Lung (tissue), 12 donors: ENCODE results near the gene ADA. TPM values are rescaled to one million over a fixed set of nuclear protein-coding genes. Genes with fewer than 3 reads are reported as not detected.

Source experiments
- ATAC-seq: fragments of 200-7000 bp; cut with Tn5 transposase; one replicate; pipeline ENCODE4 v1.9.1; 2020; ENCODE audit warnings: moderate number of reproducible peaks; ENCODE audit not compliant: insufficient read depth, low FRiP score
- DNase-seq, 3 donors: peaks; one replicate each; pipeline ENCODE4 v3.0.0-alpha.2; 2013 to 2017
- H3K27ac ChIP-seq, 2 donors: one replicate each; pipeline ENCODE4 v1.5.1; 2013; ENCODE audit warnings: mild to moderate bottlenecking in 2 of 2, moderate library complexity in 2 of 2, control low read depth in 1 of 2, inconsistent platforms in 1 of 2, low read depth in 1 of 2, low read length in 1 of 2
- H3K27me3 ChIP-seq, 3 donors: one replicate each; pipeline ENCODE4 v1.5.1; 2013; ENCODE audit warnings: low read length in 2 of 3; ENCODE audit not compliant: control insufficient read depth in 3 of 3, insufficient read depth in 3 of 3
- H3K36me3 ChIP-seq, 4 donors: one replicate each; pipeline ENCODE4 v1.5.1; 2013; ENCODE audit warnings: low read length in 4 of 4, mild to moderate bottlenecking in 1 of 4, moderate library complexity in 1 of 4; ENCODE audit not compliant: control insufficient read depth in 4 of 4, insufficient read depth in 4 of 4
- H3K4me1 ChIP-seq, 5 donors: one replicate each; pipeline ENCODE4 v1.5.1; 2013; ENCODE audit warnings: low read length in 5 of 5, mild to moderate bottlenecking in 2 of 5, moderate library complexity in 1 of 5; ENCODE audit not compliant: control insufficient read depth in 5 of 5, insufficient read depth in 5 of 5
- H3K4me3 ChIP-seq: one replicate; pipeline ENCODE4 v1.5.1; 2013; ENCODE audit warnings: mild to moderate bottlenecking, control low read depth, moderate library complexity
- H3K9ac ChIP-seq, 2 donors: one replicate each; pipeline ENCODE4 v1.5.1; 2013; ENCODE audit warnings: low read length in 2 of 2, control low read depth in 1 of 2; ENCODE audit not compliant: insufficient read depth in 1 of 2
- H3K9me3 ChIP-seq, 4 donors: one replicate each; pipeline ENCODE4 v1.5.1; 2013; ENCODE audit warnings: low read length in 3 of 4, mild to moderate bottlenecking in 1 of 4, moderate library complexity in 1 of 4; ENCODE audit not compliant: control insufficient read depth in 4 of 4, insufficient read depth in 3 of 4
- CTCF ChIP-seq: IDR thresholded peaks from 2 replicates; pipeline ENCODE4 v1.5.1; 2012; ENCODE audit warnings: mild to moderate bottlenecking; ENCODE audit errors: control extremely low read depth, extremely low read depth
- WGBS, 2 donors: extraction: QIAGEN DNeasy Blood & Tissue Kit; methylation state at CpG; one replicate each; pipeline ENCODE4 v1.1.7; 2013; 5-methylcytosine and 5-hydroxymethylcytosine counted together
- polyA plus RNA-seq, 2 donors: library from polyadenylated mRNA; stranded (reverse); fragments of 200-250 nt; gene quantifications; one replicate each; pipeline ENCODE4 v1.2.1, GENCODE V29; 2013
- total RNA-seq, 2 donors: library from RNA; depleted of rRNA in 1 of 2; stranded (reverse); fragments of >200 nt in 1 of 2; gene quantifications; one replicate each; pipeline ENCODE4 v1.2.1, GENCODE V29; 2014 to 2021
- donor health status: control.
- donor health status: control.
- donor health status: Bipolar disorder and iron deficiency.
- donor health status: healthy.
- donor health status: DM: yes; HTN: yes; CAD: no.

The ADA gene
- total and polyA plus RNA-seq, 4 donors: 4.2 to 55.2 (median 8.0) TPM

- 54 to 65% methylated on average over 8 of the region's 8 CpGs for WGBS, 2 donors
- Histone ChIP-seq H3K9me3 (no peaks in the 10 kb centered on the region), H3K9ac (no peak overlapping the region), H3K4me3 (no peak overlapping the region), H3K4me1 (peaks cover 8 to 64% (median 23%) of the 10 kb centered on the region in 5 donors), H3K27ac (peak overlapping the region; percentile 64 to 68), H3K36me3 (no peaks in the 10 kb centered on the region), H3K27me3 (no peaks in the 10 kb centered on the region)
- no peak for TF ChIP-seq CTCF
- DNase-seq: peak; percentile 39 to 72 (median 69)
- no peak for ATAC-seq
Measured at GRCh38 chr20:44579313-44580081, 72.0 kb downstream of the ADA start.

GRCh38 chr20:44576297-44576696, 75.2 kb downstream of the ADA start:
- H3K9me3 ChIP-seq: no peaks in the 10 kb centered on the region
- peaks cover 15 to 57% (median 18%) of the 10 kb centered on the region in 5 donors for H3K4me1 ChIP-seq
- H3K36me3 ChIP-seq: no peaks in the 10 kb centered on the region
- peak overlapping the region in 1 of 2 donors; percentile 33 for H3K9ac ChIP-seq
- ATAC-seq: no peak
- 18 to 25% methylated on average over 3 of the region's 3 CpGs for WGBS, 2 donors
- H3K27ac ChIP-seq: peak overlapping the region; percentile 59
- H3K27me3 ChIP-seq: no peaks in the 10 kb centered on the region
- peak in 2 of 3 donors; percentile 53 to 66 for DNase-seq
- peak; percentile 12 for TF ChIP-seq CTCF
- no peak overlapping the region for H3K4me3 ChIP-seq

DNA sequence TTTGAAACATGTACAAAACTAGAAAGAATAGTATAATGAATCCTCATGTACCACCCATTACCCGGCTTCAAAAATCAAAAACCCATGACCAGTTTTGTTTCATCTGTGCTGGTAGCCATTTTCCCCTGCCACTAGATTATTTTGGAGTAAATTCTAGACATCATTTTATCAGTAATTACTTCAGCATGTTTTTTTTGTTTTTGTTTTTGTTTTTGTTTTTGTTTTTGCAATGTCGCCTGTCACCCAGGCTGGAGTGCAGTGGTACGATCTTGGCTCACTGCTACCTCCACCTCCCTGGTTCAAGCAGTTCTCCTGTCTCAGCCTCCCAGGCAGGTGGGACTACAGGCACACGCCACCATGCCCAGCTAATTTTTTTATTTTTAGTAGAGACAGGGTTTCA, 77.1 kb downstream of the ADA start:
- ATAC-seq (no peak), DNase-seq (no peak)
- no peaks in the 10 kb centered on the region for H3K9me3 ChIP-seq
- no peaks in the 10 kb centered on the region for H3K27me3 ChIP-seq
- 95 to 98% methylated on average over 4 of the region's 4 CpGs for WGBS, 2 donors
- no peak overlapping the region for H3K27ac ChIP-seq
- no peak overlapping the region for H3K9ac ChIP-seq
- H3K4me1 ChIP-seq: peaks cover 9 to 41% (median 18%) of the 10 kb centered on the region in 5 donors
- no peaks in the 10 kb centered on the region for H3K36me3 ChIP-seq
- no peak for TF ChIP-seq CTCF
- H3K4me3 ChIP-seq: no peak overlapping the region
